ENCODE data around the gene LARP6.

- TF ChIP-seq POLR2A (IDR thresholded peaks at IDR 0.05; ENCODE audit: low read length) (no peak), GATA1 (IDR thresholded peaks at IDR 0.05; ENCODE audit: low read depth, low read length) (no peak)
Observed at GRCh38 chr15:70876683-70877082, 22.7 kb upstream of the LARP6 start.
